ENCODE measurements around the gene TNP2. TPM values are rescaled to one million over a fixed set of nuclear protein-coding genes. Genes with fewer than 3 reads are reported as not detected.
A peak's percentile ranks its signal among the peaks of the same experiment; 100 is the strongest.

TNP2 gene
- total RNA-seq, 1 experiment from 2014 or later, result not detected

DNA sequence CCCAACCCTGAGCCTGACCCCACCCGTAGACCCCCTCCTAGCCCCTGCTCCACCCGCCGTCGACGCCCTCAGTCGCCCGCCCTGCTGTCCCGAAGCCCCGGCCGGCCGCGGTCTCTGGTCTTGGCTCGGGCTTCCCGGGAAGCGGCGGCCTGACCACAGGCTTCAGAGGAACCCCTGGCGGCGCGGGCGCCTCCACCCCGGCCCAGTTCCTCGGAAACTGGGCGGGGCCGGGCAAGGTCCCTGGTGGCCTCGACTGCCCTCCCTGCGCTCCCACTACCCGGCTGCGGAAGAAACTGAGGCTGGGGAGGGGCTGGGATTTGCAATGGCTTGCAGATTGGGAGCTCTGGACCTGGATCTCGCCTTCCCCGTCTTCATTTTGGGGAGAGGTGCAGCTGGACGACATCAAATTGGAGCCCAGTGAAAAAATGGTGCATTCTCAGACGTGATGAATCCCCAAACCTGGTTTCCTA lies 12.4 kb downstream of the TNP2 start:
- DNase-seq (ENCODE audit: low read depth), result peak; percentile 50

DNA sequence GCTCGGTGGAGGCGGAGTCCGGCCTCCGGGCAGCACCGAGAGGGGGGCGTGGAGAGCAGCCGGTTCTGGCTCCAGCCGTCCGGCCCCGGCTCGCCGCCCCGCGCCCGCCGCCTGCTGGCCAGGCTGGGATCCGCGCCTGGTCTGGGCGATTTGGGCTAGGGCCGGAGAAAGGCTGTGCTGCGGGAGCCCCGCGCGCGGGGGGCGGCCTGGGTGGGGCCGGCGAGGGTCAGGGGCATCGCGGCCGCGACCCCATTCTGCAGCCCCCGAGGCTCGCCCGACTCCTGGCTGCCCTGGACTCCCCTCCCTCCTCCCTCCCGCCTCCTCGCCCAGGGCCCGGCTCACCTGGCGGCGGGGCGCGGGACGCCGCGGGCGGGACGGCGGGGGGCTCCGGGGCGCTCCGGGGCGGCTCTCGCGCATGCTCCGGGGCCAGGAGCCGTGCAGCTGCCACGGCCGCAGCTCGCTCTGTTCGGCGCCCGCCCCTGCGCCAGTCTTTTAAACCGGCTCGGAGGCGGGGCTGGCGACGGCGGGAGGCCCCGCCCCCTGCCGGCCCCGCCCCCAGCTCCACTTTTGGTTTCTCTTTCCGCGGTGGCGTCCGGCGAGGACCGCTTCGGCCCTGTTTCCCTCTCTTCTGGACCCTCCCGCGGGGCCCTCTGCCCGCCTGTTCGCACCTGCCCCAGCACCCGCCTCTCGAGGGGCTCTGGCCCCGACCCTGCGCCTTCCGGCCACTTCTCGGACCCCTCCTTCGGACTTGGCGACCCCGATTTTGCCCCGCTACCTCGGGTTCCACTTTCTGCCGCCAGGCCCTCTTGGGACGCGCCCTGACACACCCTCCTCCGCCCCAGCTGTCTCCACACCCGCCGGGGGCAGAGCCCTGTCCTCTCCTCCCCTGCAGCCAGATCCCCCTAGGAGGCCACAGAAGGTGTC lies 13.1 kb downstream of the TNP2 start, which contains the start of gene SOCS1:
TSS of gene SOCS1 (minus strand) at position 468 of the 924 bp plus-strand sequence. CDS start 726 bp downstream, outside the sequence.
- DNase-seq (ENCODE audit: low read depth), result peak; percentile 76

GRCh38 chr16:11254913-11255736 lies 14.0 kb downstream of the TNP2 start:
- no peak for DNase-seq (ENCODE audit: low read depth)

GRCh38 chr16:11253995-11254912 lies 14.9 kb downstream of the TNP2 start:
- DNase-seq (ENCODE audit: low read depth), result no peak

- peak; percentile 19 for DNase-seq (ENCODE audit: low read depth)
Observed at GRCh38 chr16:11253009-11253994, 15.8 kb downstream of the TNP2 start.

DNA sequence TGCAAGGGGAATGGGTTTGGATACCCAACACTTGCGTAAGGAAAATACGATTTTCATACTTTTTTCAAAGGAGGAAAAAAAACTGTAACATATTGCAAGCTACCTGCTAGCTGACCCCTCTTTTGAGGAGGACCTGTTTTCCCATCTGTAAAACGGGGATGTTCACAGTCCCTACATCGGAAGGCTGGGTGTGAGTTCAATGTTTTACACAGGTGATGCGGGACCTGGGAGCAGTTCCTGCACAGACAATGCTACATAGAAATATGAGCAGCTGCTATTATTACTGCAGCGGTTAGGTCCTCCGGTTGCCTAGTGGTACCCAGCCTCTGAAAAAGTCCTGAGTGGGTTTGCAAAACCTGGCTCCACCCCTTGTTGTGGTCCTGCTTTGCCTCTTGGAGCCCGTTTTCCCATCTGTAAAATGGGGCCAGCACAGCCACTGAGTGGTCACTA lies 16.6 kb downstream of the TNP2 start:
- no peak for DNase-seq (ENCODE audit: low read depth)

DNA sequence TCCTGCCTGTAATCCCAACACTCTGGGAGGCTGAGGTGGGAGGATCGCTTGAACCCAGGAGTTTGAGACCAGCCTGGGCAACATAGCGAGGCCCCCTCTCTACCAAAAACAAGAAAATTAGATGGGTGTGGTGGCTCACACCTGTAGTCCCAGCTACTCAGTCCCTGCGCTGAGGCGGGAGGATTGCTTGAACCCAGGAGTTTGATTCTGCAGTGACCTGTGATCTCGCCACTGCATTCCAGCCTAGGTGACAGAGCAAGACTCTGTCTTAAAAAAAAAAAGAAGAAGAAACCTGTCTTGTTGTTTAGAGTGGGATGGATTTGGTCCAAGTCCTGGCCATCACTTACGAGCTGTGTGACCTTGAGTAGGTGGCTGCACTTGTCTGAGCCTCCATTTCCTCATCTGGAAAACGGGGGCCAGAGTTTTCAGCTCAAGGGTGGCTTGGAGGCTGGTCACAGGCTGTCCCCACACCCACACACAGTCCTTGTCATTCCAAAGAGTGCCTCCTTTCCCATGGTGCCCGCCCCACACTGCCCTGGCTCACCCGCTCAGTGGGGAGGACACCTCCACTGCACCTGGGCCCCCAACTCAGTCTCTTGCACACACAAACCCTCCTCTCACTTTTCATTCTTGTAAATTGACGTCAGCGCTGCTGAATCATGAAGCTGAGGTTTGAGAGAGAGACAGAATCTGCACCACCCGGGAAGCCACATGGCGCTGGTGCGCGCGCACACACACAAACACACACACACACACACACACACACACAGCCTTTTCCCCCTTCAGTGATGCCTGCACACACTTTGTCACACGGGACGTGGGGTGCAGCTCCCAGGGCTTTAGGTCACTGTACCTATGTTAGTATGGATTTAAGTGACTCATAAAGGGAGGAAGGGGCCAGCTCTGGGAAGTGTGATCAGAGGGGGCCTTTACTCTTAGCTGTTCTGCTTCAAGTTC lies 17.3 kb downstream of the TNP2 start:
- DNase-seq (ENCODE audit: low read depth), result no peak

DNA sequence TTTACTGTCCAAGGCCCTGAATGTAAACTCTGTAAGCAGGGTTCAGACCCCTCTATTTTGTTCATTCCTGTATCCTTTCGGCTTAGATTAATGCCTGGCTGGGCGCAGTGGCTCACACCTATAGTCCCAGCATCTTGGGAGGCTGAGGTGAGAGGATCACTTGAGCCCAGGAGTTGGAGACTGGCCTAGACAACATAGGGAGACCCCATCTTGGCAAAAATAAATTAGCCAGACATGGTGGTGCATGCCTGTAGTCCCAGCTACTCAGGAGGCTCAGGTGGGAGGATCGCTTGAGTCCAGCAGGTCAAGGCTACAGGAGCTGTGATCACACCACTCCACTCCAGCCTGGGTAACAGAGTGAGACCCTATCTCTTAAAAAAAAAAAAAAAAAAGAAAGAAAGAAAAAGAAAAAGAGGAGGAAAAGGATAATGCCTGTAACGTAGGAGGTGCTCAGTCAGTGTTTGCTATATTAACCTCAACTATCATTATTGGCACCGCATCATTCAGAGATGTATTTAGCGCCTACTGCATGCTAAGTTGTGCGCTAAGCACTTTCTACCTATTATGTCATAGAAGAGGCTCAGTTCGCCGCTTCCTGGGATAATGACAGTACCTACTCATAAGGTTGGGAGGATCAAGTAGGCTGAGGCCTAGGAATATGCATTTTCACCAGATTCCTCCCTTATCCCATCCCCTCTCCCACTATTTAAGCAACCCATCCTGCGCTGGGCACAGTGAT lies 18.2 kb downstream of the TNP2 start:
- no peak for DNase-seq (ENCODE audit: low read depth)

- DNase-seq (ENCODE audit: low read depth), result no peak
Observed at GRCh38 chr16:11250091-11250785, 18.9 kb downstream of the TNP2 start.

DNA sequence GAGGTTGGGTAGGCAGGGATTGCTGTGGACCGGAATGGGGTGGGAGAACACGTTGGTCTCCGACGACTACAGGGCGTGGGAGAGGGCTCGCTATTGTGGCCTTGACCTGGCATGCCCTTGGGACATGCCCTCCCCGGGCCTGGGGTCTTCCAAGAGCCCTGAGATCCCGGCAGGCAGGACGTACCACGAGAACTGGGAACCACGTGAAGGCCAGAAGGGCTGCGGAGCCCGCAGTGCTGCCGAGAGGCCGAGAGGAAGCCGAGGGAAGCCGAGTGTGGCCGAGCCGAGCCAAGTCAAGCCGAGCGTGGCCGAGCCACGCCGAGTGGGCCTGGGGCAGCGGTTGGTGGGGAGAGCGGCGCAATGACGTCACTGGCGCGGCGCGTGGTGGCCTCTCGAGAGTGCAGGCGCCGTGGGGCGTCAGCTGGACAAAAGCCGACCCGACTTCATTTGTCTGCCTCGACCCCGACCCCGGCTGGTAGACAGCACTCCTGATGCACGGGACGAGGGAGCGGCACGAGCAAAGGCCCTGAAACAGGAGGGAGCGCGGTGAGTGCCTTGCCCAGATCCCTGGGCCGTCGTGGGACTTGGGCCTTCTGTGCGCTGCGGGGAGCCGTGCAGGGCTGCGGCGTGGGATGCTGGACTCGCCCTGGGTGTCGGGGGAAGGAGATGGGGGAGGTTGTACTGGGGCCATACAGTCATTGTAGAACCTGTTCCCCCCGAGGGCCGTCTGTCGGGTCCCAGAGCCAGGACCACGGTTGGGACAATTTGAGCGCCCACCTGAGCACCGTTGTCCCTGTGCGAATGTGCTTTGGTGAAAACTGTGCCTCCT lies 19.7 kb downstream of the TNP2 start:
- DNase-seq (ENCODE audit: low read depth), result no peak

GRCh38 chr16:11248133-11248532 lies 21.0 kb downstream of the TNP2 start:
- DNase-seq (ENCODE audit: low read depth), result no peak

DNA sequence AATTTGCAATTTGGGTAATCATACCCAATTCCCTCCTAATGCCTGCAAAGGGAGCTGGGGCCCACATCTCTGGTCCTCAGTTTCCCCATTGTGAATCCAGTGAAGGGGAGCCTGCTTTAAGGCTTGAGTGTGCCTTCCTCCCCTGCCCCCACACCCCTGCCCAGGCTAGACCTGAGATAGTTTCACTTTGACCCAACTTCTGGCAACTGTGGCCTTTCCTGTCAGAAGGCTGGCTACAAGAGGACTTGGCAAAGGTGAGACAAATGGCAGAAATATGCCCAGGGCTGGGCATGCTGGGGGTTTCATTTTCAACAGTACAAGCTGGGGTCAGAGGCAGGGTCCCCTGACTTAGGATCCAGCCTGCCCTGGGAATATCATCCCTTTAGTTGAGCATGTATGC lies 23.1 kb downstream of the TNP2 start:
- DNase-seq (ENCODE audit: low read depth), result no peak

DNA sequence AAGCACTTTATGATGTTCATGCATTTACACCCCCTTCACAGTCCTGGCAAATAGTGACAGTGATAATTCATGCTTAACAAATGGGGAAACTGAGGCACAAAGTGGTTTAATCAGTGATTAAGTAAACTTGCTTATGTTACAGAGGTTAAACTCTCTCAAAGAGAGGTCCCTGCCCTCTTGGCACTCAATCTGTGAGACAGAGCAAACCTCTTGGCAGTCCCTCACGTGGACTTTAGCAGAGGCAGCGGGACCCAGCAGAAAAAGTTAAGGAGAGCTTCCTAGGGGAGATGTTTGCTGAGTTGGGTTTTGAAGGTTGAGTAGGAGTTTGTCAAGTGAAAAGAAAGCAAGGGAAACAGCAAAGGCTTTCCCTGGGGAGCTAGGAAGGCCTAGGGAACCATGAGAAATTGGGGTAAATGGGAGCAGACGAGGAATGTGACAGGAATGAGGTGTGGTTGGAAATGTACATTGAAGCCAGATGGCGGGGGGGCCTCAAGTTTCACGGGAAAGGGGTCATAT lies 23.8 kb downstream of the TNP2 start:
- no peak for DNase-seq (ENCODE audit: low read depth)

DNA sequence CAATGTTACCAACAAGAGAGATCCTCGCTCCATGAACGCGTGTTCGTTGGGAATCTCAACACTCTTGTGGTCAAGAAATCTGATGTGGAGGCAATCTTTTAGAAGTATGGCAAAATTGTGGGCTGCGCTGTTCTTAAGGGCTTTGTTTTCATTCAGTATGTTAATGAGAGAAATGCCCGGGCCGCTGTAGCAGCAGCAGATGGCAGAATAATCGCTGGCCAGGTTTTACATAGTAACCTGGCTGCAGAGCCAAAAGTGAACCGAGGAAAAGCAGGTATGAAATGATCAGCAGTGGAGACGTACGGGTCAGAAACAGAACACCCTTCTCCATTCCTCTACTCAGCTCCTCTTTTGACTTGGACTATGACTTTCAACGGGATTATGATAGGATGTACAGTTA lies 26.5 kb downstream of the TNP2 start:
- no peak for DNase-seq (ENCODE audit: low read depth)

- no peak for DNase-seq (ENCODE audit: low read depth)
Observed at GRCh38 chr16:11241480-11242204, 27.5 kb downstream of the TNP2 start.

All from LHCN-M2 (cell line).